Muscle of arm (tissue), 12 donors: ENCODE results near the gene CEMIP2. TPM values are rescaled to one million over a fixed set of nuclear protein-coding genes. Genes with fewer than 3 reads are reported as not detected.

ENCODE experiments used
- DNase-seq: peaks from one replicate; pipeline ENCODE4 v3.0.0-alpha.2; 2013
- polyA plus RNA-seq, 12 donors: library from polyadenylated mRNA; unstranded; fragments of 120-200 nt; gene quantifications; one replicate each; pipeline ENCODE4 v1.2.1, GENCODE V29; 2013; ENCODE audit not compliant: insufficient read length in 12 of 12

CEMIP2 gene
- polyA plus RNA-seq, 12 donors = 18.1 to 42.1 (median 33.2) TPM; not detected in 1

GRCh38 chr9:71772726-71773125 is 4.4 kb upstream of the CEMIP2 start:
- no peak for DNase-seq

- DNase-seq = no peak
Observed at GRCh38 chr9:71770170-71770569, 1.9 kb upstream of the CEMIP2 start.

GRCh38 chr9:71769175-71770161 is 1.2 kb upstream of the CEMIP2 start:
- DNase-seq = peak; percentile 54

GRCh38 chr9:71767776-71768321 is 464 bp downstream of the CEMIP2 start:
- peak; percentile 49 for DNase-seq

- no peak for DNase-seq
Observed at GRCh38 chr9:71767163-71767775, 1.0 kb downstream of the CEMIP2 start.

GRCh38 chr9:71766663-71767062 is 1.6 kb downstream of the CEMIP2 start:
- no peak for DNase-seq

- DNase-seq = no peak
Observed at GRCh38 chr9:71765693-71766092, 2.6 kb downstream of the CEMIP2 start.

GRCh38 chr9:71764891-71765290 is 3.4 kb downstream of the CEMIP2 start:
- DNase-seq = no peak

GRCh38 chr9:71764463-71764862 is 3.9 kb downstream of the CEMIP2 start:
- no peak for DNase-seq

- peak; percentile 34 for DNase-seq
Observed at GRCh38 chr9:71763832-71764231, 4.5 kb downstream of the CEMIP2 start.

- DNase-seq = no peak
Observed at GRCh38 chr9:71762900-71763653, 5.2 kb downstream of the CEMIP2 start.

- no peak for DNase-seq
Observed at GRCh38 chr9:71761938-71762353, 6.4 kb downstream of the CEMIP2 start.

GRCh38 chr9:71760901-71761300 is 7.4 kb downstream of the CEMIP2 start:
- DNase-seq = no peak

GRCh38 chr9:71758785-71759184 is 9.5 kb downstream of the CEMIP2 start:
- no peak for DNase-seq

GRCh38 chr9:71758277-71758676 is 10.0 kb downstream of the CEMIP2 start:
- DNase-seq = no peak

- no peak for DNase-seq
Observed at GRCh38 chr9:71756753-71757152, 11.6 kb downstream of the CEMIP2 start.

GRCh38 chr9:71755869-71756268 is 12.4 kb downstream of the CEMIP2 start:
- no peak for DNase-seq

GRCh38 chr9:71755230-71755629 is 13.1 kb downstream of the CEMIP2 start:
- DNase-seq = no peak

- DNase-seq = no peak
Observed at GRCh38 chr9:71754151-71754550, 14.2 kb downstream of the CEMIP2 start.

- no peak for DNase-seq
Observed at GRCh38 chr9:71752928-71753327, 15.4 kb downstream of the CEMIP2 start.

- no peak for DNase-seq
Observed at GRCh38 chr9:71752352-71752751, 16.0 kb downstream of the CEMIP2 start.

- no peak for DNase-seq
Observed at GRCh38 chr9:71748280-71748743, 20.0 kb downstream of the CEMIP2 start.
